C4-2B (cell line): ENCODE results near the gene SETMAR.
"Not testable (repeated sequence)": the region's sequence is repeated elsewhere in the genome, so short reads cannot be mapped to it uniquely, and the experiment has no call there.

Source experiments
- CTCF ChIP-seq: fragments of 450-650 bp; conservative IDR thresholded peaks from 2 replicates; pipeline ENCODE4 v1.5.1; 2017; ENCODE audit warnings: mild to moderate bottlenecking
- ZFX ChIP-seq: fragments of 450-650 bp; IDR thresholded peaks from 2 replicates; pipeline ENCODE4 v1.6.1; 2017

GRCh38 chr3:4296454-4296853, 6.7 kb upstream of the SETMAR start:
- TF ChIP-seq CTCF, ZFX: not testable (repeated sequence)
